H1 (cell line): ENCODE measurements around the gene TMCC1. TPM values are rescaled to one million over a fixed set of nuclear protein-coding genes. Genes with fewer than 3 reads are reported as not detected.

Experiments
- BRCA1 ChIP-seq: IDR thresholded peaks from 2 replicates; pipeline ENCODE4 v1.6.1; 2012; ENCODE audit warnings: low read depth, low read length, improper control_type of control experiment
- CHD7 ChIP-seq: fragments of 300-600 bp; sonication (generic); IDR thresholded peaks from 2 replicates; pipeline ENCODE4 v1.7.1; 2012; ENCODE audit warnings: low read length, moderate library complexity, mild to moderate bottlenecking, inconsistent platforms; ENCODE audit not compliant: insufficient replicate concordance
- NRF1 ChIP-seq: IDR thresholded peaks from 2 replicates; pipeline ENCODE4 v1.6.1; 2011; ENCODE audit warnings: mild to moderate bottlenecking, low read depth, low read length, improper control_type of control experiment
- POLR2AphosphoS5 ChIP-seq: IDR thresholded peaks from 2 replicates; pipeline ENCODE4 v1.6.1; 2011; ENCODE audit warnings: low read depth, low read length
- USF2 ChIP-seq: IDR thresholded peaks from 2 replicates; pipeline ENCODE4 v1.6.1; 2011; ENCODE audit warnings: low read length, improper control_type of control experiment
- polyA plus RNA-seq, 7 experiments: library from polyadenylated mRNA; depleted of rRNA in 3 of 7; stranded (reverse) in 5 of 7; unstranded in 2 of 7; fragments of >200 nt in 5 of 7; fragments of 200-250 nt in 2 of 7; gene quantifications; 1 replicate in 5 of 7; 2 replicates in 1 of 7; 4 replicates in 1 of 7; pipeline versions ENCODE4 v1.2.1 to v1.2.3, GENCODE V29; 2011 to 2013; ENCODE audit warnings: missing spikeins in 2 of 7, mixed read lengths in 2 of 7
- total RNA-seq: library from RNA; stranded (reverse); fragmentation: NEBNext Ultra II Directional; extraction: Animal tissue kit (Norgen Biotek cat#: 25700); gene quantifications from 2 replicates; pipeline ENCODE4 v1.2.1, GENCODE V29; 2021

TMCC1 gene
- total and polyA plus RNA-seq, 2 of the 8 experiments (the other 6 are each of a cell fraction or from before 2014, with no cell fraction given): 10.4 to 27.1 TPM

GRCh38 chr3:129672412-129672811 is 221.1 kb downstream of the TMCC1 start (continued):
- TF ChIP-seq CHD7 (no peak), NRF1 (no peak), BRCA1 (no peak), USF2 (no peak), POLR2AphosphoS5 (no peak)
